DOHH2 (cell line): ENCODE measurements around the gene KLK10.

Source experiments
- H3F3A ChIP-seq: fragments of 200-600 bp; sonication (generic), shearing (Covaris generic); 2 replicates; pipeline ENCODE4 v1.6.0; 2016; ENCODE audit warnings: antibody characterized with exemption, mild to moderate bottlenecking; ENCODE audit not compliant: control insufficient read depth, insufficient read depth
- H3K27ac ChIP-seq: fragments of 200-600 bp; sonication (generic); 2 replicates; pipeline ENCODE4 v1.5.1; 2014; ENCODE audit warnings: low read depth, mild to moderate bottlenecking, low read length, moderate library complexity
- H3K27me3 ChIP-seq: fragments of 200-600 bp; sonication (generic); 2 replicates; pipeline ENCODE4 v1.6.1; 2014; ENCODE audit warnings: mild to moderate bottlenecking, low read length, mixed read lengths; ENCODE audit not compliant: control insufficient read depth
- H3K36me3 ChIP-seq: fragments of 200-600 bp; sonication (generic); 2 replicates; pipeline ENCODE4 v1.6.1; 2014; ENCODE audit warnings: mild to moderate bottlenecking, low read length, moderate library complexity, mixed read lengths; ENCODE audit not compliant: control insufficient read depth
- H3K4me1 ChIP-seq: fragments of 200-600 bp; sonication (generic); 2 replicates; pipeline ENCODE4 v1.6.1; 2014; ENCODE audit warnings: mild to moderate bottlenecking, low read length, mixed read lengths; ENCODE audit not compliant: control insufficient read depth
- H3K4me2 ChIP-seq: fragments of 200-600 bp; sonication (generic); 2 replicates; pipeline ENCODE4 v1.6.0; 2014; ENCODE audit warnings: mild to moderate bottlenecking, low read length, moderate library complexity
- H3K4me3 ChIP-seq: fragments of 200-600 bp; sonication (generic); 2 replicates; pipeline ENCODE4 v1.5.1; 2014; ENCODE audit warnings: mild to moderate bottlenecking, low read length, mixed read lengths
- H3K79me2 ChIP-seq: fragments of 200-600 bp; sonication (generic); 2 replicates; pipeline ENCODE4 v1.6.1; 2014; ENCODE audit warnings: mild to moderate bottlenecking, low read length, mixed read lengths; ENCODE audit not compliant: control insufficient read depth
- H3K9me2 ChIP-seq: fragments of 200-600 bp; sonication (generic); replicated peaks from 2 replicates; pipeline ENCODE4 v1.6.1; 2014; ENCODE audit warnings: mild to moderate bottlenecking, low read length, mixed read lengths; ENCODE audit not compliant: control insufficient read depth
- H3K9me3 ChIP-seq: fragments of 200-600 bp; sonication (generic); 2 replicates; pipeline ENCODE4 v1.6.1; 2014; ENCODE audit warnings: antibody characterized with exemption, low read length, mixed read lengths; ENCODE audit not compliant: control insufficient read depth, insufficient read depth
- H4K20me1 ChIP-seq: fragments of 200-600 bp; sonication (generic); 2 replicates; pipeline ENCODE4 v1.6.0; 2014; ENCODE audit warnings: low read depth, mild to moderate bottlenecking, antibody characterized with exemption, low read length, moderate library complexity; ENCODE audit not compliant: control insufficient read depth, insufficient read depth
- CTCF ChIP-seq: fragments of 200-600 bp; sonication (generic); IDR thresholded peaks from one replicate; pipeline ENCODE4 v1.5.1; 2014; ENCODE audit warnings: antibody characterized with exemption, mild to moderate bottlenecking, low read depth, low read length; ENCODE audit not compliant: poor library complexity, severe bottlenecking
- EZH2phosphoT487 ChIP-seq: fragments of 200-600 bp; sonication (generic); IDR thresholded peaks from 2 replicates; pipeline ENCODE4 v1.6.1; 2017; ENCODE audit warnings: borderline replicate concordance, mild to moderate bottlenecking, antibody characterized with exemption, low read length, moderate library complexity, mixed read lengths

Gene KLK10

GRCh38 chr19:51019544-51019925 lies at the start of gene KLK10:
KLK10 (minus strand) TSS chr19:51019709; CDS start chr19:51019130, 579 bp downstream.
- H3K36me3 ChIP-seq, result no peaks in the 10 kb centered on the region
- no peak within 1 kb of the TSS for H3K4me2 ChIP-seq
- H3F3A ChIP-seq, result no peaks in the 10 kb centered on the region
- H3K79me2 ChIP-seq, result no peaks in the 10 kb centered on the region
- H3K4me3 ChIP-seq, result no peak within 1 kb of the TSS
- no peaks in the 10 kb centered on the region for H3K4me1 ChIP-seq
- H3K27me3 ChIP-seq, result no peaks in the 10 kb centered on the region
- H4K20me1 ChIP-seq, result no peaks in the 10 kb centered on the region
- no peaks in the 10 kb centered on the region for H3K9me3 ChIP-seq
- TF ChIP-seq CTCF (no peak), EZH2phosphoT487 (no peak)
- H3K27ac ChIP-seq, result no peak within 1 kb of the TSS
- H3K9me2 ChIP-seq, result no peaks in the 10 kb centered on the region

- 0 out of 2 replicates have a peak, but pooled peaks cover 7% of the 10 kb centered on the region for H3K27me3 ChIP-seq
- no peaks in the 10 kb centered on the region for H3K4me1 ChIP-seq
- no peaks in the 10 kb centered on the region for H3K79me2 ChIP-seq
- no peak overlapping the region for H3K4me3 ChIP-seq
- H3K27ac ChIP-seq, result no peak overlapping the region
- no peaks in the 10 kb centered on the region for H3K36me3 ChIP-seq
- H3K9me3 ChIP-seq, result no peaks in the 10 kb centered on the region
- H3F3A ChIP-seq, result no peaks in the 10 kb centered on the region
- no peak for TF ChIP-seq EZH2phosphoT487
- no peak overlapping the region for H3K4me2 ChIP-seq
- no peaks in the 10 kb centered on the region for H3K9me2 ChIP-seq
- H4K20me1 ChIP-seq, result no peaks in the 10 kb centered on the region
Observed at GRCh38 chr19:51066393-51067186, 47.1 kb upstream of the KLK10 start.

GRCh38 chr19:51065221-51065960 lies 45.9 kb upstream of the KLK10 start:
- Histone ChIP-seq H4K20me1 (no peaks in the 10 kb centered on the region), H3K27me3 (0 out of 2 replicates have a peak, but pooled peaks cover 6% of the 10 kb centered on the region), H3K4me3 (no peak overlapping the region), H3K4me2 (no peak overlapping the region), H3K36me3 (no peaks in the 10 kb centered on the region), H3K79me2 (no peaks in the 10 kb centered on the region), H3K9me2 (no peaks in the 10 kb centered on the region), H3K4me1 (no peaks in the 10 kb centered on the region), H3F3A (no peaks in the 10 kb centered on the region), H3K9me3 (no peaks in the 10 kb centered on the region), H3K27ac (no peak overlapping the region)
- TF ChIP-seq EZH2phosphoT487, result no peak
- no peak for TF ChIP-seq CTCF
